NCI-H1694 treated with DMSO at 0.1 percent for 48 hours (cell line): ENCODE measurements around the gene KCNJ3.

Source experiments
- DNase-seq: peaks from one replicate; lab custom pipeline; 2025; lab: John Stamatoyannopoulos, UW

KCNJ3 gene

DNA sequence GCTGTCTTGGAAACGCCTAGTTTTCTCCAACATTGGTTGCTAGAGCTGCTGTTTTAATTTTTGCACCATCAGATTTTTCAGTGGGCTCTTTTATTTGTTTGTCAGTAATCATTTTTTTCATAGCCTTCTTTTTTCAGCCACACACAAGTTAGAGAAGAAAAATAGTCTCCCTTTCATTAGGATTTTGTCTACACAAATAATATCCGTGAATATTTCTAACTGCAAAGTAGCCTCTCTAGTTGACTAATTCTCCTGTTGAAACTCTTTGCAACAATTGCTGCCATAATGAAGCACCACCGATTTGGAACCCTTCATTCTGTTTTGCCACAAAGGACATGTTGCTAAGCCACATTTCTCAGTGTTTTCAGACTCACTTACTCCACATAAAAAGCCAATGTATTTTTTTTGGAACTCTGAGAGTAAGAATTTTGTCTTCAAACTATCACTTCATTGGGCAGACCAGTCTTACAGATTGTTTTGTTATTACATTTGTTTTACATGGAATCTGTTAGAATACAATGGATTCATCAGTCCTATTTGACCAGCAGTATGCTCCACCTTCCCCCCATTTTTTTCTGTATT lies 9.6 kb downstream of the KCNJ3 start:
- no peak for DNase-seq

DNA sequence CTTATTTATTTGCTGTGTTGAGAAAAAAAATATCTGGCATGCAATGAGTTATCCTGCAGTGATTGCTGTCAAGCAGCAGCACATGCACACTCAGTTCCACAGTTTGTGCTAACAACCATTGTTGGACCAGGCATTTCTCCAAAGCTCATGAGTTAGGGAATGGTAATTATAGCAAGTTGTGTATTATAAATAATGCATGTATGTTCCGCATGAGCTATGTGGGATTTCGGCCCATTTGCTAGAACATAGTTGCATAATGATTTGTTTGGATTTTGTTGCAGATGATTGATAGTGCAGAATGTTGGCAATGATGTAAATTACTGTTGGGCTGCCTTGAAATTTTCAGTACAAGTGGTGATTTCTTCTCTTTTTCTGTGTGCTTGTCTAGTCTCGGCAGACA lies 10.7 kb downstream of the KCNJ3 start:
- DNase-seq: peak; percentile 98

DNA sequence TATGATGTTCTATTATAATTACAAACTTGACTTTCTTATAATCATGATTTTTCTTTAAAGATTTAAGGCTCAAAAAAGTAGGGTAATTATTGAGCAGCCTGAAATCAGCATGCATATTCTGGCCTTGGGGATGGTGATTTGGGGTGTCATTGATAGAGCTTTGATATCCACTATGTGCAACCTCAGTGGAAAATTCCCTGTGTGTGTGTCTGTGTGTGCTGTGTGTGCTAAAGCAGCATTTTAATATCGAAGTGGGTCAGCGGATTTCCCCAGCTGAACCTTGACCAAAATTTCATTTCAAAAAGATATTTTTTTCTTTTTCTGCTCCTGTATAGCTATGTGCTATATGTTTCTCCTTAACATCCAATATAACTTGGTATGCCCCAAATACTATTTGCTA lies 11.6 kb downstream of the KCNJ3 start:
- DNase-seq: no peak

DNA sequence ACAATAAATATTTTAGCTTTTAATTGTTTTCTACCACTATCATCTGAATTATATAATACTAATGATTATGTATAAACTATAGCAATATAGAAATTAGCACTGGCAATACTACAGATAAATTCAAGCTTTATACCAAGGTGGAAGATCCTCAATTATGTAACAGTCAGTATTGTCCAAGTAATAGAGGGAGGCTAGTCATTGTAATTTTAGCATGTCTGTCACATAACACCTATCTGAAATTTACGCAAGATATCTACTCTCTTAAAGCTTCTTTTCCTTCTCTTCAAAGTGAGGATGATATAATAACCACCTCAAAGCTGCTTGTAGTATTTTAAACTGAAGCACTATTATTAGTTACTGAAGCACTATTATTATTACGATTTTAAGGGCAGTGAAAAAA lies 12.2 kb downstream of the KCNJ3 start:
- DNase-seq: peak; percentile 52

DNA sequence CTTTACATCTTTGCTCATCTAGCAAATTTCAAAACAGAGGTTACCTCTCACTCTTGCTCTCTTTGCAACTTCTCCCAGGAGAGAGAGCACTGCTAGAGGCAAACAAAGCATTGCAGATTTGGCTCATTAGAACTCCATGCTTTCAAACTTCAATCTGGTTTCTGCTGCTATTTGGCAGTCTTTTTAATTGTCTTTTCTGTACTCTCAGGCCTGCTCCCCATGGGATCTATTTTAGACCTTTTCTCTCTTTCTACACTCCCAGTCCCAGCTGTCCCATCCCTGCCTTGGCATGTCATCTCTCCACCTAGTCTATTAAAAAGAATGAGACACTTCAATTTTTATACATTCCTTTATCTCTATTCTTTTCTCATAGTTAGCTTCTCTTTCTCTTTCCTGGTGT lies 15.2 kb downstream of the KCNJ3 start:
- peak; percentile 95 for DNase-seq

DNA sequence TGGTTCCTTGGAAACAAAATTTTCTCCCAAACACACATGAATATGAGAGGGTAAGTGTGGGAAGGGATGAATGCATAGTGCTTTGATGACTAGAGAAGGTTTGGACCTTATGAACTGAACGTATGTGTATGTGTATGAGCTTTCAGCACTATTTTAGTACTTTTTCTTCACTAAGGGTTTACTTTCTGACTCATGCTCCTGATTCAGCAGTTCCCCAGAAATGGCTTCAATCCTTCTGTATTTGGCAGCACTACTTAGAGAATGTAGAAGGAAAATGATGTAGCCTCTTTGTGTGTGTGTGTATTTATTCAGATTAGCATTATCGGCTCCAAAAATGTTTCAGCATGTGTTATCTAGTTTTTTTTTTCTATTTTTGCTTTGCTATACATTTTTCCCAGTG lies 22.2 kb downstream of the KCNJ3 start:
- DNase-seq: no peak

DNA sequence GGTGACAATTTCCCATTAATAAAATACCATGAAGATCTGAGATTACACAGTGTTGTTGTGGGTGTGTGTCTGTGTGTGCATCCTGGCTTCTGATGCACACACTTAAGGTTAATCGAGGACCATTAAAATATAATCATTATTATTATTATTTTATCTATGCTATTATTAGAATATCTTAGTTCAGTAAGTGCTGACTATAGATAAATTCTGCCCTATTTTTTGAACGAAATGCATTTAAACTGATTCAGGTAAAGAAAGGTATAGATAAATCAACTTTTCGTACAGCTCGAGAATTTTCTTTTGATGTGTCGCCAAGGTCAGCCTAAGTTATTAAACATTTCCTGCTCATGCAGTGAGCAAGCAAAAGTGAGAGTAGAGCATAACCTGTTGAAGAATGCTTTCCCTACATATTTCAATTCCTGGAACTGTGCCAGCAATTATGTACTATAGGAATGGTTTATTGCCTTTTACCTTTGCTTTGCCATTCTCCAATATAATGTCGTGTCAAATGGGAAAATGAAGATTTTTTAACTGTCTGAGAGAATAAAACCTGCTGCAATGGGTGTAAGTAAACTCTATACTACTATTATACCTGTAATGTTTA lies 25.8 kb downstream of the KCNJ3 start:
- no peak for DNase-seq

DNA sequence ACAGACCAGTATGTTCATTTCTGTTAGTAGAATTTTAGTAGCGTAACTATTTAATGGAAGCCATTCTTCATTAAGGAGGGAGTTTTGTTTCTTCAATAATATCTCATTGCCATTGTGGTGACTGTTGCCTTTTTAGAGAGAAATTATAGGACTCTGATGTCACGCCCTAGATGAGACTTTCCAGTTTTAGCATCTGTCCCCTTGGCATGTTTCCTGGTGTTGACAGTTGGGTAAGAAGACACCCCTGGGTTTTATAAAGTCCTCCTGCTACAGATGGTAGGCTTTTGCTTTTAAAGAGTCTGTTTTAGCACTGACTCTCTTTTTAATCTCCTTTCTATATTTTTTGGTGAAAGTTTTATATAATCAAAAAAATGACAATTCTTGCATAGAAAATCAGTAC lies 41.9 kb downstream of the KCNJ3 start:
- DNase-seq: peak; percentile 98

DNA sequence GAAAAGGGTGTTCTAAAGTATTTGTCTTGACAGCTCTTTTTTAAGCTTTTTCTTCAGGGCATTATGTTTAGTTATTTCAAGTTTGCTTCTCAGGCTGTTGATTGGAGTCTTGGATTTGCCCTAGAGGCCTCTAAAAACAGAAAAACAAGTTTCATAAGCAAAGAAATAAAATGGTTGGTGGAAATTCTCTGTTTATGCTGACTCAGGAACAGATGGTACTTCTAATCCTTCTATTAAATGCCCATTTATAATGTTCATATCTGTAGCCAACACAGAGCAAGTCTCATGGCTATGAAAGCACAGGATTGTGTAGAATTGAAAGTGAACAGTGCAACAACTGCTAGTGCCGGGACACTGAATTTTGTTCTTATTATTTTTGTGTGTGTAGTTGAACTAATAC lies 60.4 kb downstream of the KCNJ3 start:
- DNase-seq: peak; percentile 64

DNA sequence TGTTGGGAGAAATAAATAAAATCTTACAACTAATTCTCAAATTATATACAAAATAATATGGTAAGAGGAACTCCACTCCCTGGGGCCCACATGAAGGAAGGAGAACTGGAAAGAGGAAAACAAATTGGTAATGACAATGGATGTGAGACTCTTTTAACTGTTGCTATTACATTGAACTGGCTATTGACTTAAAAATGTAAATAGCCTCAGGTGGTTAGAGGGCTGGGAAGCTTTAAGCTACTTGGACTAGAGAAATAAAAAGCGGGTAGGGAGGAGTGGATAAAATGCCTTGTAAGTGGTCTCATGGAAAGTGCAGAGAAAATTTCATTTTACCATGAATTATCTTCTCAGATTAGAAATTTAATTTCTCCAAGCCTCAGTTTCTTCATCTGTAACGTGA lies 64.1 kb downstream of the KCNJ3 start:
- no peak for DNase-seq

DNA sequence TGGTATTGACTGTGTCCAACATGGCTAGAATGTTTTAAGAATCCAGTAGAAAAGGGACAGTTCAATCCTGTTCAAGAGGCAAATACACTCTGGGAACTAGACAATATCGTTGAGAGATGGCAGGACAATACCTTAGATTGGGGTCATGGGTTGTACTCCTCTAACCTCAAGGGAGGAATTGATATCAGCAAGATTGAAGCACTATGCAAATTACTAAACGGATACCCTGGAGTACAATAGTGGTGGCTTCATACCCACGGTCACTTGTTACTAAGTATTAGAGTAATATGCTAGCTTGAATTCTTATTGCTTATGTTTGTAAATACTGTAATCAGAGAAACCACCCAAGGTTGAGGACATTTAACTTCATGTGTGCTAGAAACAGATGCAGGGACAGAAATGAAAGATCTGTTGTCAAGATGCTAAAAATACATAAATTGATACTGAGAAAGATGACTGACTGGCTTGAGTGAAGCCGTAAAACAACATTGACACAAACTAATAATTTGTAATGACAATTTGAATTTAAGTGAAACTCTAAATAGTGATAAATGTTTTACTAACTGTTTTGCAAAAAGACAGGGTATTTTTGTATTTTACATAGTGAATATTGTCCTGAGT lies 73.3 kb downstream of the KCNJ3 start:
- no peak for DNase-seq

DNA sequence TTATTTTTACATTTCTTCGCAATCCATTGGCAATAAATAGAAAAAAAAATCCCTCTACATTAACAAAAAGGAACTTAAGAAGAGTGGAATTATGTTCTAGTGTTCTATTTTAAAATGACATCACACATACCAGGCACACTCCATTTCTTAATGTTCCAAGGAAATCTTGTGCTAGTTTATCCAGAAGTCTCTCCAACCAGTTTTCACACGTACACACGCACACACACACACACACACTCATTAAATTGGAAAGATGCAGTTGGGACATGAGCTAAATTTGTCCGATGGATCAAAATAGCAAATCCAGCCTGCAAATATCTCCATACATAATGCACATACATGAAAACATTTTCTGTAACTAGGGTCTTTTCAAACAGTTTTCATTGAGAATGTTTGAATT lies 78.3 kb downstream of the KCNJ3 start:
- DNase-seq: no peak

DNA sequence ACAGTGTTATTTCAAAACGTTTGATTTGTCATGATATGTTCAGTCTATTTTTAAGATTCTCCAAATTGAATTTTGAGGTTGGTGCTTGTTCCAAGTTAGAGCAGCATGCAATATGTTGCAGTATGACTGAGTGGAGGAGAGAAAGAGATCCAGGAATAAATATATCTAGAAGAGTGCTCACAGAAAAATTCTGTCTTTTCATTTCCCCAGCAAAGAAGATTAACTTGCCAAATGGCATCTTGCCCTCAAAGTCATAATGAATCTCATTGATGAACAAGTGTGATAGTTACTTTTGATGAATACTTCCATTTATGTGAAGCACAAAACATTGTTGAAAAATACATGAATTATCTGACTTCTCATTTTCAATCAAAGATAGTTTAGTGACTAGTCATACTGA lies 95.9 kb downstream of the KCNJ3 start:
- no peak for DNase-seq

DNA sequence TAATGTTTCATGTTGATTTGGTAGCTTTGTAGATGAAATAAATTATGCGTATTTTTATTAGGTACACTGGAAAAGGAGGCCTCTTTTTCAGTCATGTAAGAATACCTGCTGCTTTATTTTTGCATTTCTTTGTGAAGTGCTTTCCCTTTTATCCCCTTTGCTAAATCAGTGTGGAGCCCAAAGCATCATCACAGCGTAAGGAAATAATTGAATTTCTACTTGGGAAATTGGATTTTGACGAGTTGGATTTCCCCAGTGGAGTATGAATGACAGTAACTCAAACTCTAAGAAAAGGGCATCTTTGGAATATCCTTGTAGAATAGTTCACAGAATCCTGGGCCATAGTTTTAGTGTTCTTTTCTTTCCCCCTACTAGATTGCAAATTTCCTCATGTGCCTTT lies 97.2 kb downstream of the KCNJ3 start:
- DNase-seq: no peak

DNA sequence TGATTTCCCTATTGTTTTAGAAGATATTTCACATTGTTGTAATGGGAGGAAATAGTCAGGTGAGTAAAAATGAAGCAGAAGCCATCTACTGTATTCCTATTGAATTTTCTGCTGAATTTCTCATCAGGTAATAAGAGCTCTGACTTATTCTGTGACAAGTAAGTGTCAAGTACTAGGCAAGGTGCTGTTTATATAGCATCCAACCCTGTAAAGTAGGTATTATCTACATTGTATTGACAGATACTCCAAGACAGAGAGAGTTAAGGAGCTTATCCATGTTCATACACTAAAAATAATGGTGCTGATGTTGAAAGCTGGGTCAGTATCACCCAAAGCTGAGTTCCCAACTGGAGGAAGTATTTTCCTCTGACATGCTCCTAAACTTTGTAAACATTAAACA lies 106.0 kb downstream of the KCNJ3 start:
- DNase-seq: no peak

DNA sequence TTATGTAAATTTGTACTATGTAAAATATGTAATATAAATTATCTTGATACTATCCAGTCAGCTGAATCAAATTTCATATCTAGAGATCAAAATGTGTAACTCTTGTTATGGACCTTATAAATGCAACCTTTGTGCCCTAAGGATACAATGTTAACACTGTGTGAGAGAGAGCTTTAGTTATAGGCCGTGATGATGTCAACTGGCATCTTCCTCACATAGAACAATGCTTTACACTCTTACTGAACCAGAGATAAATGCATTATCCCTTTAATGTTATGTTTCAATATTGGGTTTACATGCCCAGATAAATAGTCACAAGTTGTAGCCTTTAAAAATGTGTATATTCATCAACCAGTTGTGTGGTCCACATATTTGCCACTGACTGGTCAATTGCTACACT lies 115.1 kb downstream of the KCNJ3 start:
- DNase-seq: no peak

DNA sequence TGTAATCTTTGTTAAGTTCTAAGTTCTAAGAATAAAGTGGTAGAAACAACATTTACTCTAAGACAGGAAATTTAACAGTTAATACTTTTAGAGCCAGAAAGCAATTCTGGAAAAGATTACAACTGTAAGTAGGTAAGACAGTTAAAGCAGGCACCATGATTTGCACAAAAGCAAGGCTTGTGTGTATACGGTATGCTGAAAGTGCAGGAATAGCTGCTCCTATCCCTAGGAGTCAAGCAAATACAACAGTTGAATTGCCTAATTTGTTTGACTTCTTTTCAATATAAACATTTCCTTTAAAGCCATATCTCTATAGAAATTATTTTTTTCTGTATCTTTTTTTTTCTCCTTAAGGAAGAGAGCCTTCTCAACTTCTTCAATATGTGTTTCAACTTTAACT lies 116.4 kb downstream of the KCNJ3 start:
- DNase-seq: no peak

DNA sequence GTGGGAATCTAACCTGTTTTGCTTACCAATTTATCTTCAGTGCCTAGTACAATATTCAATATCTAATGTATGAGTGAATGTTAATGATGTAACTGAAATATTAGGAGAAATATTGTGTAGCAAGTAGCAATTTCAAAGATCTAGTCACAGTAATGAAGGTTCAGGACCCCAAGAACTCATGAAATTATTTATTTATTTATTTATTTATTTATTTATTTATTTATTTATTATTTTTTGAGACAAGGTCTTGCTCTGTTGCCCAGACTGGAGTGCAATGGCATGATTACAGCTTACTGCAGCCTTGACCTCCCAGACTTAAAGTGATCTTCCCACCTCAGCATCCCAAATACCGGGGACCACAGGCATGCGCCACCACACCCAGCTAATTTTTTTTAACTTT lies 126.9 kb downstream of the KCNJ3 start:
- DNase-seq: no peak

DNA sequence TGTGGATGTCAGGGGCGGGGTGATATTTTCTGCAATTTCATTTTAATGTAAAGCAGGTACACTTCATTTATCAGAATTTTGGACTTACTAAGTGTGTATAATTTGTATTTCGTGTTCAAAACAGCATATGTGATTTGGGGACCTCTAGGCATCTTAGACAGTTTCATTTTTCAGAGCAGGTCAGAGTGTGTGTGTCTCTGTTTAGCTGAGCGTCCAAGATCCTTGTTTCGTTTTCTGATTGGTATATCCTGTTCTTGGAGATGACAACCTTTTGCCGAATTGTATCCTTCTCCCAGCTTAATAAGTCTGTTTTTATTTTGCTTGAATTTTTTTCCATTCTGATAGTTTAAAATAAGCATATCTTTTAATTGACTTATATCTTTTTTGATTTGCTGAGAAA lies 128.3 kb downstream of the KCNJ3 start:
- DNase-seq: no peak

DNA sequence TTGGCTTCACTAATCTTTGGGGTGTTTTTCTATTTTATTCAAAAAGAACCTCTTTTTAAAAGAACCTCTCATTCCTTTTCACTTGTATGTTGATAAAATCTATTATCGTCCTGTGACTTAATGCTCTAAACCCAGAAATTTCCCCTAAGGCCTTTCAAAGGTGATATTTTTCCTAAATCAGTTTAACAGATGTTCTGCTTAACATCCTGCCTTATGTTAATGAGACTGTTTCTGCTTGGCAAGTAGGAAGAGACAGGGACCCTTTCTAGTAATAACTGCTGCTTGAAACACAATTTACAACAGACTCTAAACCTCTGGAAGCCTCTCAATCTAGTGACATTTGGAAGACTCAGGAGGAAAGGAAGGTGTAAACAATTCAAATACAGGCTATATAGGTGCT lies 128.8 kb downstream of the KCNJ3 start:
- DNase-seq: peak; percentile 31

DNA sequence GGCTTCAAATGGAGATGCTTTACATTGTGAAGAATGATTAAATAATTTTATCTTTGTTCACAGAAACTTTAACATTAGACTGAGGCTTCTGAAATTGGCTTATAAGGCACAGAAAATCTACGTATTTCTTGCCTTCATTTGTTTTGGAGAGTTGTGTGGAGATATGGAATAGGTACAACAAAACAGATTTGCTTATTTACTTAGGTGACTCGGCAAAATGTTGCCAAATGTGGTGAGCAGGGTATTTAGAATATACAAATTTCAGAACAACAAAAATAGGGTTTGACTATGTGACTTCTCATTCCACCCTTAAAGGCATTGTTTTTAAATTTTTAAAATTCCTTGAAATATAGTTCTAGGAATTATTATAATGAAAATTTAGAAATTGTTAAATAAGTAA lies 134.2 kb downstream of the KCNJ3 start:
- DNase-seq: no peak

DNA sequence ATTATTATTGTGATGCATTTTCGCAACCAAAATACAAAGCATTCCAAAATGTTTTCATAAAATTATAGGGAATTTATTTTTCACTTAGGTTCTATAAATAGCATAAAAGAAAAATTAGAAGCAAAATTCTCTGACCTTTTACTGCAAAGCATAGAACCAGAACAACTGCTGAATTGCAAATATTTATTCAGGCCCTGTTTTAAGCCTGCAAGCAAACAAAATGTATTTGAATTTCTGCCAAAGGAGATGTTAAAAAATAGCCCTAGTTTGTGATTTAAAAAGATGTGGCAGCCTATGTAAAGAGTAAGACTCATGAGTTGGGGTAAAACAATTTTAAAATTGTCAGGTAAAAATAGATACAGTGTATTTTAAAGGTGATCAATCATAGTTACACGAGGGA lies 138.1 kb downstream of the KCNJ3 start:
- no peak for DNase-seq

DNA sequence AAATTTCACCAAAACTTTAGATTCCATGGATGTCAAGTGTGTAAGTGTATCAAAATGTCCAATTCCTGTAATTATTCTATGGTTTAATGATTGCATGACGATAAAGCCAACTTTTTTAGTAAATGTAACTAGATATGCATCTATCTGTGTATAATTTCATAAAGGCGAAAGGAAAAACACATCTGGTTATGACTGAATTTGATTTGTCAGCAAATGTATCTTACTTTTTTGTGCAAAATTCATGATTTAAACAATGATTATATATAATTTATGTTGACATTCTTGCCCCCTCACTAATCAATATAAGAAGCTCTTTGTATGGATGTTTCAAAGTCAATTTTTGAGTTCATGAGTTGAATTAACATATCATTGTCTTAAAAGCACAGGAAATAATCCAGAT lies 138.5 kb downstream of the KCNJ3 start:
- DNase-seq: no peak

DNA sequence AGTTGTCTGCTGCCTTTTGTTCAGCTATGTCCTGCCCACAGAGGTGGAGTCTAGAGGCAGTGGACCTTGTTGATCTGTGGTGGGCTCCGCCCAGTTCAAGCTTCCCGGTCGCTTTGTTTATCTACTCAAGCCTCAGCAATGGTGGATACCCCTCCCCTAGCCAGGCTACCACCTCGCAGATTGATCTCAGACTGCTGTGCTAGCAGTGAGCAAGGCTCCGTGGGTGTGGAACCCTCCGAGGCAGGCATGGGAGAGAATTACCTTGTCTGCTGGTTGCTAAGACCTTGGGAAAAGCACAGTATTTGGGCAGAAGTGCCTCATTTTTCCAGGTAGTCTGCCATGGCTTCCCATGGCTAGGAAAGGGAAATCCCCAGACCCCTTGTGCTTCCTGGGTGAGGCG lies 146.0 kb downstream of the KCNJ3 start:
- DNase-seq: no peak
